Neuronal stem cell (in vitro differentiated cells): ENCODE results near the gene CDK2AP2.

Experiments
- DNase-seq: peaks from one replicate; pipeline ENCODE4 v3.0.0-alpha.2; 2013; ENCODE audit warnings: low spot score
- H2AFZ ChIP-seq: one replicate; pipeline ENCODE4 v1.6.1; 2013; ENCODE audit warnings: mild to moderate bottlenecking, low read length, inconsistent platforms
- H2AK5ac ChIP-seq: 2 replicates; pipeline ENCODE4 v1.6.1; 2013; ENCODE audit warnings: low read depth, mild to moderate bottlenecking, inconsistent platforms, low read length, moderate library complexity, mixed read lengths
- H2BK120ac ChIP-seq: 2 replicates; pipeline ENCODE4 v1.6.1; 2013; ENCODE audit warnings: low read depth, mild to moderate bottlenecking, inconsistent platforms, low read length, moderate library complexity, mixed read lengths
- H2BK12ac ChIP-seq: one replicate; pipeline ENCODE4 v1.6.1; 2013; ENCODE audit warnings: low read length, inconsistent platforms
- H2BK15ac ChIP-seq: 2 replicates; pipeline ENCODE4 v1.6.1; 2013; ENCODE audit warnings: mild to moderate bottlenecking, low read length, inconsistent platforms, mixed read lengths
- H2BK5ac ChIP-seq: one replicate; pipeline ENCODE4 v1.6.1; 2013; ENCODE audit warnings: inconsistent platforms, mild to moderate bottlenecking, low read length, moderate library complexity
- H3K14ac ChIP-seq: one replicate; pipeline ENCODE4 v1.6.1; 2013; ENCODE audit warnings: low read length, inconsistent platforms
- H3K18ac ChIP-seq: 2 replicates; pipeline ENCODE4 v1.6.1; 2013; ENCODE audit warnings: low read length, inconsistent platforms
- H3K23ac ChIP-seq: 2 replicates; pipeline ENCODE4 v1.6.1; 2013; ENCODE audit warnings: low read depth, mild to moderate bottlenecking, mixed read lengths, low read length, inconsistent platforms; ENCODE audit not compliant: poor library complexity
- H3K27ac ChIP-seq: replicated peaks from 3 replicates; pipeline ENCODE4 v1.5.1; 2013; ENCODE audit warnings: low read length, inconsistent platforms
- H3K27me3 ChIP-seq, 3 experiments: 2 replicates each; pipeline ENCODE4 v1.6.1; 2013; ENCODE audit warnings: low read length in 3 of 3, mild to moderate bottlenecking in 2 of 3, inconsistent platforms in 1 of 3, low read depth in 1 of 3, mixed read lengths in 1 of 3, moderate library complexity in 1 of 3; ENCODE audit not compliant: control insufficient read depth in 3 of 3, insufficient read depth in 3 of 3
- H3K36me3 ChIP-seq, 2 donors: replicated peaks in 1 of 2; 2 replicates each; pipeline ENCODE4 v1.6.1; 2013; ENCODE audit warnings: low read length in 2 of 2; ENCODE audit not compliant: control insufficient read depth in 2 of 2, insufficient read depth in 2 of 2
- H3K4ac ChIP-seq: 2 replicates; pipeline ENCODE4 v1.6.1; 2013; ENCODE audit warnings: inconsistent platforms, mild to moderate bottlenecking, low read length, moderate library complexity
- H3K4me1 ChIP-seq, 2 donors: 1 replicate in 1 of 2; 2 replicates in 1 of 2; pipeline ENCODE4 v1.6.1; 2013; ENCODE audit warnings: low read length in 2 of 2, low read depth in 1 of 2; ENCODE audit not compliant: control insufficient read depth in 2 of 2, insufficient read depth in 1 of 2
- H3K4me2 ChIP-seq: one replicate; pipeline ENCODE4 v1.6.1; 2013; ENCODE audit warnings: mild to moderate bottlenecking, low read length, inconsistent platforms; ENCODE audit not compliant: insufficient read depth, poor library complexity, severe bottlenecking
- H3K4me3 ChIP-seq, 2 donors: 2 replicates each; pipeline ENCODE4 v1.5.1; 2013; ENCODE audit warnings: low read length in 2 of 2, mild to moderate bottlenecking in 2 of 2, inconsistent platforms in 1 of 2, moderate library complexity in 1 of 2
- H3K79me1 ChIP-seq: one replicate; pipeline ENCODE4 v1.6.1; 2013; ENCODE audit warnings: low read depth, mild to moderate bottlenecking, inconsistent platforms, low read length, moderate library complexity
- H3K9ac ChIP-seq: one replicate; pipeline ENCODE4 v1.6.1; 2013; ENCODE audit warnings: mild to moderate bottlenecking, low read depth, low read length, inconsistent platforms; ENCODE audit not compliant: poor library complexity
- H3K9me3 ChIP-seq, 2 donors: replicated peaks in 1 of 2; 2 replicates each; pipeline versions ENCODE3 to v1.6.1; 2013; ENCODE audit warnings: low read length in 2 of 2, mild to moderate bottlenecking in 2 of 2, inconsistent platforms in 1 of 2, low read depth in 1 of 2, mixed read lengths in 1 of 2, moderate library complexity in 1 of 2; ENCODE audit not compliant: control insufficient read depth in 2 of 2, insufficient read depth in 1 of 2
- H4K8ac ChIP-seq: one replicate; pipeline ENCODE4 v1.6.1; 2013; ENCODE audit warnings: low read depth, mild to moderate bottlenecking, inconsistent platforms, low read length, moderate library complexity
- H4K91ac ChIP-seq: one replicate; pipeline ENCODE4 v1.6.1; 2013; ENCODE audit warnings: low read length, low read depth, mild to moderate bottlenecking, inconsistent platforms; ENCODE audit not compliant: poor library complexity
- WGBS, 2 donors: extraction: QIAGEN DNeasy Blood & Tissue Kit; methylation state at CpG; one replicate each; pipeline ENCODE4 v1.1.7; 2013; ENCODE audit warnings: missing lambda C conversion rate in 2 of 2, mixed read lengths in 1 of 2; ENCODE audit not compliant: insufficient read length in 2 of 2, insufficient replicate concordance in 1 of 2; ENCODE audit errors: extremely low coverage in 2 of 2; 5-methylcytosine and 5-hydroxymethylcytosine counted together

Gene CDK2AP2

DNA sequence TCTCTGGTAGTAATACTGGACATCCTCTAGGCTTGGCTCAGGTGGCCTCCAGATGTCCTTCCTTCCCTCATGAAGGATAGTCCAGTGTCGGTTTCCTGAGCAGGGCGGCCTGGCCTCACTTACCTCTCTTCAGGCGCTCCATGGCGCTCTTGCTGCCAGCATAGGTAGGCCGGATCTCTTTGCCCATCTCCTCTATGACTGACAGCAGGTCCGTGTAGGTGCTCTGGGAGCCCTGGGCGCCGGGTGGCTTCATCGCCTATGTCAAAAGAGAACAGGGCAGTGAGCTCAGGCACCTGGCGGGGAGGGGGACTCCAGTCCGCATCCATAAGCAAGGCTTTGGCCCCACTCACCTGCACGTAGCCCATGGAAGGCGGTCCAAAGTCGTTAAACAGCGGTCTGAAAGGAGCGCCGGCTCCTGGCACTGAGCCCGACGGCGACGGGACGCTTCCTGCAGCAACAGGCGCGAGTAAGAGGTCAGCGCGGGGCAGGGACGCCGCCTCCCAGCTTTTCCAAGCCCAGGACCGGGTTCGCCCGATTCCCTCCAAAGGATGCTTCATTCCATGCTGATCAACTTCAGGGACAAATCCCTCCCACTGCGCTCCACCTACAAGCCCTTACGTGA lies 609 bp downstream of the CDK2AP2 start:
- H2AK5ac ChIP-seq: peak overlapping the region; percentile 96
- H3K9me3 ChIP-seq: no peaks in the 10 kb centered on the region
- H2BK12ac ChIP-seq: peak overlapping the region; percentile 63
- H4K91ac ChIP-seq: peak overlapping the region; percentile 38
- H3K18ac ChIP-seq: peak overlapping the region; percentile 85
- no CpG with 5 or more reads among the region's 33 CpGs for WGBS, 2 donors
- H3K27ac ChIP-seq: peak overlapping the region; percentile 71
- no peak overlapping the region for H2BK120ac ChIP-seq
- H3K23ac ChIP-seq: peak overlapping the region; percentile 95
- H3K4me3 ChIP-seq: peak overlapping the region; percentile 83
- H2AFZ ChIP-seq: peak overlapping the region; percentile 97
- peak overlapping the region; percentile 56 for H2BK15ac ChIP-seq
- H3K36me3 ChIP-seq: peaks cover under 1 to 17% of the 10 kb centered on the region in 2 donors
- H3K14ac ChIP-seq: peak overlapping the region; percentile 67
- H3K4ac ChIP-seq: no peak overlapping the region
- peaks cover 20 to 29% of the 10 kb centered on the region in 2 donors for H3K4me1 ChIP-seq
- H3K27me3 ChIP-seq: peaks cover 0 to 3% (median 2%) of the 10 kb centered on the region in 3 experiments
- H4K8ac ChIP-seq: peak overlapping the region; percentile 32
- no peak for DNase-seq
- peak overlapping the region; percentile 85 for H3K4me2 ChIP-seq
- peak overlapping the region; percentile 88 for H3K9ac ChIP-seq
- peaks cover 13% of the 10 kb centered on the region for H3K79me1 ChIP-seq
- peak overlapping the region; percentile 48 for H2BK5ac ChIP-seq

DNA sequence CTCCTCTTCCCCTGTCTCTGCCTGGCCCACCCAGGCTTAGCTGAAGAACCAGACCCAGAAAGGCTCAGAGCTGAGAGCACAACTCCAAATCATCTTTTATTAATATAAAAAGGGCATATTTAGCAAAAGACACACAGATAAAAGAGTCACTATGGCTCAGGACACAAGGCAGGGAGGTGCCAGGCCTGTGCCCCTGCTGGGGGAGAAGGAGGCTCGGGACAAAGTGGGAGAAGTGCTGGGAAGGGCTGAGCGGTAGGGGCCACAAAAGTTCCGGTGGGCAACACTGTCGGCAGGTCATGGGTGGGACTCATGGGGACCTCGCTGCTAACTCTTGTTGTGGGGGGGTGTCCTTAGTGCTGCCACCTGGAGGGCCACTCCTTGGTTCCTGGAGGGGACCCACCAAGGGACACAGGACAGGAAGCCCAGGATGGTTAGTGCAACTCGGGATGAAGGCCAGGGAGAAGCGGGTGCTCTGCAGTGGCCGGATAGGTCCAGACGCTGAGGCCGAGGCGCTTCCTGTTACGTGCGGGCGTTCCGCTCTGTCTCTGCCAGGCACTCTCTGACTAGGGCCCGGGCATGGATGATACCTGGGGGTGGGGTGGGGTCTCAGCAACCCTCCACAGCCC lies 1.4 kb downstream of the CDK2AP2 start:
- no CpG with 5 or more reads among the region's 16 CpGs for WGBS, 2 donors
- no peak overlapping the region for H3K4ac ChIP-seq
- H3K4me3 ChIP-seq: peak overlapping the region in 1 of 2 donors; percentile 83
- H3K9ac ChIP-seq: peak overlapping the region; percentile 72
- peaks cover 13% of the 10 kb centered on the region for H3K79me1 ChIP-seq
- H3K23ac ChIP-seq: no peak overlapping the region
- no peak overlapping the region for H2BK12ac ChIP-seq
- peak overlapping the region; percentile 3 for H2AK5ac ChIP-seq
- no peak overlapping the region for H3K27ac ChIP-seq
- peaks cover 4 to 25% of the 10 kb centered on the region in 2 donors for H3K36me3 ChIP-seq
- H2BK120ac ChIP-seq: no peak overlapping the region
- H2BK15ac ChIP-seq: peak overlapping the region; percentile 45
- no peak overlapping the region for H3K4me2 ChIP-seq
- no peak overlapping the region for H2AFZ ChIP-seq
- no peak for DNase-seq
- H2BK5ac ChIP-seq: peak overlapping the region; percentile 98
- H4K8ac ChIP-seq: no peak overlapping the region
- no peaks in the 10 kb centered on the region for H3K9me3 ChIP-seq
- peaks cover 20 to 29% of the 10 kb centered on the region in 2 donors for H3K4me1 ChIP-seq
- H3K18ac ChIP-seq: no peak overlapping the region
- no peak overlapping the region for H4K91ac ChIP-seq
- H3K27me3 ChIP-seq: peaks cover 0 to 3% (median 2%) of the 10 kb centered on the region in 3 experiments
- H3K14ac ChIP-seq: no peak overlapping the region

DNA sequence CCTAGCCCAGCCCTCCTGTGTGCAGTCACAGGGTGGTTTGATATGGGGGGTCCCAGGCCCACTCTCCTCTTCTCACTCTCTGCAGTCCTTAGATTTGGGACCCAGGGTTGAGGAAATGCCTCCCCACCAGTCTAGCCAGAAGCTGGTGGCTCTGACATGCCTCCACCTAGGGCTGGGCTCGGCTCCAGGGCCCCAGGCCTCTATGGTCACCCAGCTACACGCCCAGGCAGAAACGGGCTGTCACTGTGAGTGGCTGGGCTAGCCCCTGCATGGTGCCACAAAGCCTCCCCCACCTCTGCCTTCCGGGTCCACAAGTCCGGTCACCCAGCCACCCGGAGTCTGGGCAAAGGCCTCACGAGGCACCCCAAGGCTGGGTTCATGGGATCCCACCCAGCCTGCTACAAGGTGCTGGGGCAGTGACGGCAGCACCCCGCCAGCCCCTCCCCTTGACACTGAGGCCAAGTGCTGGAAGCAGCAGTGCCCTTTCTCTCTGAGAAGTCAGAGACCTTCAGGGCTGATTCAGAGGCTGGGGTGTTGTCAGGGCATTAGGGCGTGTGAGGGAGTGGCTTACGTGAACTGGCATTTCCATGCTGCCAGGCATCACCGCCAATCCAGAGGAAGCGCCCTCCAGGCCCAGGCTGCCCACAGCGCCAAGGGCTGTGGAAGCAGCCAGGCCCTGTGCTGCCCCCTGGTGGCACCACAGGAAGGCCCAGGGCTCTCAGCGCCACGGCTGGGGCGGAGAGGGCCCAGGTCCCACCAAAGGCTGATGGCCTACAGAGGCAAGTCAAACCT lies 2.2 kb downstream of the CDK2AP2 start:
- WGBS, 2 donors: no CpG with 5 or more reads among the region's 17 CpGs
- peak; percentile 81 for DNase-seq
- H2AK5ac ChIP-seq: peak overlapping the region; percentile 36
- peak overlapping the region; percentile 61 for H3K23ac ChIP-seq
- H3K14ac ChIP-seq: peak overlapping the region; percentile 87
- H3K18ac ChIP-seq: peak overlapping the region; percentile 87
- peaks cover 10 to 32% of the 10 kb centered on the region in 2 donors for H3K36me3 ChIP-seq
- H2AFZ ChIP-seq: peak overlapping the region; percentile 93
- peak overlapping the region; percentile 22 to 89 for H3K4me3 ChIP-seq
- H4K91ac ChIP-seq: no peak overlapping the region
- H3K4ac ChIP-seq: peak overlapping the region; percentile 98
- no peak overlapping the region for H2BK120ac ChIP-seq
- H3K9me3 ChIP-seq: no peaks in the 10 kb centered on the region
- peak overlapping the region; percentile 39 for H3K9ac ChIP-seq
- H3K27ac ChIP-seq: peak overlapping the region; percentile 80
- peak overlapping the region; percentile 52 for H2BK12ac ChIP-seq
- peak overlapping the region; percentile 31 for H3K4me2 ChIP-seq
- peak overlapping the region; percentile 19 for H2BK15ac ChIP-seq
- no peak overlapping the region for H4K8ac ChIP-seq
- peaks cover 20 to 29% of the 10 kb centered on the region in 2 donors for H3K4me1 ChIP-seq
- peak overlapping the region; percentile 98 for H2BK5ac ChIP-seq
- H3K27me3 ChIP-seq: peaks cover 0 to 2% (median 0%) of the 10 kb centered on the region in 3 experiments
- peaks cover 14% of the 10 kb centered on the region for H3K79me1 ChIP-seq
